Aorta (tissue), 5 donors: ENCODE measurements around the gene SCAF1. TPM values are rescaled to one million over a fixed set of nuclear protein-coding genes. Genes with fewer than 3 reads are reported as not detected.
A peak's percentile ranks its signal among the peaks of the same experiment; 100 is the strongest.

Source experiments
- ATAC-seq: fragments of 200-7000 bp; cut with Tn5 transposase; one replicate; pipeline ENCODE4 v1.9.1; 2022; ENCODE audit warnings: moderate library complexity; ENCODE audit not compliant: low FRiP score
- DNase-seq, 2 donors: peaks; one replicate each; pipeline ENCODE4 v3.0.0-alpha.2; 2020
- H3K27ac ChIP-seq, 2 donors: one replicate each; pipeline ENCODE4 v1.5.1; 2013; ENCODE audit warnings: low read length in 2 of 2, mild to moderate bottlenecking in 2 of 2, moderate library complexity in 2 of 2, control low read depth in 1 of 2, inconsistent platforms in 1 of 2, low read depth in 1 of 2
- H3K27me3 ChIP-seq, 2 donors: one replicate each; pipeline ENCODE4 v1.6.1; 2013; ENCODE audit warnings: control low read depth in 1 of 2, low read length in 1 of 2, mild to moderate bottlenecking in 1 of 2, moderate library complexity in 1 of 2; ENCODE audit not compliant: insufficient read depth in 2 of 2, control insufficient read depth in 1 of 2
- H3K36me3 ChIP-seq, 2 donors: one replicate each; pipeline ENCODE4 v1.6.1; 2013; ENCODE audit warnings: control low read depth in 1 of 2, low read length in 1 of 2, mild to moderate bottlenecking in 1 of 2; ENCODE audit not compliant: insufficient read depth in 2 of 2, control insufficient read depth in 1 of 2
- H3K4me1 ChIP-seq, 2 donors: one replicate each; pipeline ENCODE4 v1.6.1; 2013; ENCODE audit warnings: low read length in 2 of 2, control low read depth in 1 of 2, mild to moderate bottlenecking in 1 of 2, moderate library complexity in 1 of 2; ENCODE audit not compliant: insufficient read depth in 2 of 2, control insufficient read depth in 1 of 2
- H3K4me3 ChIP-seq, 2 donors: one replicate each; pipeline ENCODE4 v1.5.1; 2013; ENCODE audit warnings: low read length in 2 of 2, control low read depth in 1 of 2, mild to moderate bottlenecking in 1 of 2
- H3K9me3 ChIP-seq: one replicate; pipeline ENCODE4 v1.6.1; 2013; ENCODE audit warnings: mild to moderate bottlenecking, low read length; ENCODE audit not compliant: control insufficient read depth
- whole genome bisulfite sequencing, 2 donors: extraction: QIAGEN DNeasy Blood & Tissue Kit; methylation state at CpG; one replicate each; pipeline ENCODE4 v1.1.7; 2013; 5-methylcytosine and 5-hydroxymethylcytosine counted together
- intact Hi-C, 2 donors: fragments of 100-400 bp; cut with DNase I; formaldehyde crosslinking; loops; one replicate each; pipeline versions ENCODE4 v1.14.2 to v1.15.0; 2022
- microRNA-seq, 2 donors: library from miRNA; unstranded; fragments of <30 nt; microRNA quantifications; one replicate each; pipeline ENCODE4 v1.2.0, GENCODE V29; 2020
- polyA plus RNA-seq, 2 donors: library from polyadenylated mRNA; stranded (reverse); fragments of 200-250 nt; gene quantifications; one replicate each; pipeline ENCODE4 v1.2.3, GENCODE V29; 2013
- total RNA-seq, 2 donors: library from RNA; stranded (reverse); fragmentation: NEBNext Ultra II Directional; extraction: Animal tissue kit (Norgen Biotek cat#: 25700); gene quantifications; one replicate each; pipeline ENCODE4 v1.2.1, GENCODE V29; 2021
- donor health status: healthy with polysubstance abuse.
- donor health status: Bipolar disorder and iron deficiency.
- donor health status: DM: no; HTN: no; CAD: no.
- donor health status: DM: no; HTN: no; CAD: no.
- donor health status: DM: yes; HTN: yes; CAD: no.

Gene SCAF1
- total and polyA plus RNA-seq, 4 donors = 10.1 to 54.5 (median 36.0) TPM

DNA sequence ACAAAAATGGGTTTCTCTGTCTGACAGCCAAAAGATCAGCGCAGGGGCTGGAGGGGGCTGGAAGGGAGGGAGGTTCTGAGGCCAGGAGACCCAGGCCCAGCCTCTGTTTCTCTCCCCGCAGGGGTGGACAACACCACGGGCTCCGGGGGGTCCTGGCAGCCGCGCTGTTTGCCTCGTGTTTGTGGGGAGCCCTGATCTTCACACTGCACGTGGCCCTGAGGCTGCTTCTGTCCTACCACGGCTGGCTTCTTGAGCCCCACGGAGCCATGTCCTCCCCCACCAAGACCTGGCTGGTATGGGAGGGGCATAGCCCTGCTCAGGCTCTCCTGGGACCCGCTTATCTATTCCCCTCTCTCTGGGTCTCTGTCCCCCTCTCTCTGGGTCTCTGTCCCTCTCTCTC, 58.6 kb downstream of the SCAF1 start:
- 64 to 66% methylated on average over 11 of the region's 11 CpGs for WGBS, 2 donors
- Histone ChIP-seq H3K4me1 (no peaks in the 10 kb centered on the region), H3K36me3 (no peaks in the 10 kb centered on the region), H3K9me3 (no peaks in the 10 kb centered on the region), H3K27ac (no peak overlapping the region), H3K4me3 (no peak overlapping the region), H3K27me3 (no peaks in the 10 kb centered on the region)
- ATAC-seq (peak; percentile 33), DNase-seq (no peak)
- intact Hi-C loops = no loop called here

DNA sequence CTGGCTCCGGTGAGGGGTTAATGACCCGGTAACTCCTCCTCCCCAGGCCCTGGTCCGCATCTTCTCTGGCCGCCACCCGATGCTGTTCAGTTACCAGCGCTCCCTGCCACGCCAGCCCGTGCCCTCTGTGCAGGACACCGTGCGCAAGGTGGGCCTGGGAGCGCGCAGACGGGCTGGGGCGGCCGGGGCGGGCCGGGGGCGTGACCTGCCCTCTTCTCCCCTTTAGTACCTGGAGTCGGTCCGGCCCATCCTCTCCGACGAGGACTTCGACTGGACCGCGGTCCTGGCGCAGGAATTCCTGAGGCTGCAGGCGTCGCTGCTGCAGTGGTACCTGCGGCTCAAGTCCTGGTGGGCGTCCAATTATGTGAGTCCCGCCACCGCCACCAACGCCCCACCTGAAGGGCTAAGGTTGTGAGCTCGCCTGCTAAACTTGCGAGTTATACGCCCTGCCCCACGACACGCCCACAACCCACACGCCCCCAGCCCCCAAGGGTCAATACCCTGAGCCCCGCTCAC, 59.3 kb downstream of the SCAF1 start:
- no peak overlapping the region for H3K4me3 ChIP-seq
- H3K36me3 ChIP-seq = no peaks in the 10 kb centered on the region
- ATAC-seq (no peak), DNase-seq (no peak)
- H3K27me3 ChIP-seq = no peaks in the 10 kb centered on the region
- H3K4me1 ChIP-seq = no peaks in the 10 kb centered on the region
- no peak overlapping the region for H3K27ac ChIP-seq
- H3K9me3 ChIP-seq = no peaks in the 10 kb centered on the region
- intact Hi-C loops = no loop called here
- WGBS, 2 donors = 49 to 58% methylated on average over 38 to 40 of the region's 40 CpGs

DNA sequence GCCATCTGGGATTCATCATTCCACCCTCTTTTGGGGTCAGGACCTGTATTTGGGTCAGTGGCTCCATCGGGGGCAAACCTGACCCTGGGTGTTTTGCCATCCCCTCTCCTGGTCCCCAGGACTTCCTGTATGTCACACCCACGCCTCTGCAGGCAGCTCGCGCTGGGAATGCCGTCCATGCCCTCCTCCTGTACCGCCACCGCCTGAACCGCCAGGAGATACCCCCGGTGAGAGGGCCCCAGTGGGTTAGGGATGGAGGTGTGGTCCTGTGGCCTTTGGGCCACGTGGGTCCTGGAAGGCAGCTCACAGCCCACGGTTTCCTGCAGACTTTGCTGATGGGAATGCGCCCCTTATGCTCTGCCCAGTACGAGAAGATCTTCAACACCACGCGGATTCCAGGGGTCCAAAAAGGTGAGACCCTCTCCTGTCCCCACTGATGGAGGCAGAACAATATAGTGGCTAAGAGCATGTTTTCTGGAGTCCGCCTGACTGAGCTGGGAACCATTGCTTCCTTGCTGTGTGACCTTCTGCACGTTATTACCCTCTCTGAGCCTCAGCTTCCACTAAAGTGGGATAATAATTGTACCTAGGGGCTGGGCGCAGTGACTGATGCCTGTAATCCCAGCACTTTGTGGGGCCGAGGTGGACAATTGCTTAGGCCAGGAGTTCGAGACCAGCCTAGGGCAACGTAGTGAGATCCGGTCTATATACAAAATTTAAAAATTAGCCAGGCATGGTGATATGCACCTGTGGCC, 63.1 kb downstream of the SCAF1 start:
- Histone ChIP-seq H3K4me3 (no peak overlapping the region), H3K27ac (no peak overlapping the region), H3K36me3 (no peaks in the 10 kb centered on the region), H3K27me3 (no peaks in the 10 kb centered on the region), H3K4me1 (no peaks in the 10 kb centered on the region), H3K9me3 (no peaks in the 10 kb centered on the region)
- ATAC-seq (no peak), DNase-seq (no peak)
- intact Hi-C loops = no loop called here
- WGBS, 2 donors = 80 to 83% methylated on average over 22 of the region's 22 CpGs

DNA sequence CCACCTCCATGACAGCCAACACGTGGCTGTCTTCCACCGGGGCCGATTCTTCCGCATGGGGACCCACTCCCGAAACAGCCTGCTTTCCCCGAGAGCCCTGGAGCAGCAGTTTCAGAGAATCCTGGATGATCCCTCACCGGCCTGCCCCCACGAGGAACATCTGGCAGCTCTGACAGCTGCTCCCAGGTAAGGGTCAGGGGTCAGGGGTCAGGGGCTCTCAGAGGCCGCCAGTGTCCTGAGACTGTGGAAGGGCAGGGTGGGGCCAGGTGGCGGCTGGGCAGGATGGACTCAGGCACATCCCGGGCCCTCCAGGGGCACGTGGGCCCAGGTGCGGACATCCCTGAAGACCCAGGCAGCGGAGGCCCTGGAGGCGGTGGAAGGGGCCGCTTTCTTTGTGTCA, 63.9 kb downstream of the SCAF1 start:
- Histone ChIP-seq H3K9me3 (no peaks in the 10 kb centered on the region), H3K27me3 (no peaks in the 10 kb centered on the region), H3K36me3 (no peaks in the 10 kb centered on the region), H3K4me3 (no peak overlapping the region), H3K4me1 (no peaks in the 10 kb centered on the region), H3K27ac (no peak overlapping the region)
- intact Hi-C loops = no loop called here
- 91 to 93% methylated on average over 16 of the region's 16 CpGs for WGBS, 2 donors
- DNase-seq = no peak
- ATAC-seq = peak; percentile 40

Small RNA genes within 50 kb of the gene (microRNA-seq; reads per million reads assigned to microRNA genes)
- gene MIR5088 = 0 reads per million in 2 donors

Other genes starting within 250 kb of the SCAF1 start
- gene PTH2, start 218.8 kb upstream of the SCAF1 start, total RNA-seq = not detected
- gene PTH2, start 218.8 kb upstream of the SCAF1 start, polyA plus RNA-seq = not detected
- gene GFY, start 216.8 kb upstream of the SCAF1 start, total RNA-seq = not detected
- gene GFY, start 216.8 kb upstream of the SCAF1 start, polyA plus RNA-seq = not detected
- 1 to 10 TPM; 1.0 to 4.7 TPM for gene SLC17A7, start 200.7 kb upstream of the SCAF1 start, total RNA-seq
- under 1 TPM; 0.15 to 0.50 TPM for gene SLC17A7, start 200.7 kb upstream of the SCAF1 start, polyA plus RNA-seq
- gene PIH1D1, start 190.4 kb upstream of the SCAF1 start, total RNA-seq = 10 to 100 TPM; 45.0 to 74.7 TPM
- gene PIH1D1, start 190.4 kb upstream of the SCAF1 start, polyA plus RNA-seq = 100 to 1,000 TPM in 1 of 2 donors, 10 to 100 TPM in 1; 53.7 to 124 TPM
- gene ALDH16A1, start 189.0 kb upstream of the SCAF1 start, total RNA-seq = 10 to 100 TPM; 17.1 to 23.7 TPM
- 10 to 100 TPM in 1 of 2 donors, 1 to 10 TPM in 1; 4.8 to 62.4 TPM for gene ALDH16A1, start 189.0 kb upstream of the SCAF1 start, polyA plus RNA-seq
- 10 to 100 TPM in 1 of 2 donors, 1 to 10 TPM in 1; 6.3 to 17.6 TPM for gene FLT3LG, start 168.0 kb upstream of the SCAF1 start, total RNA-seq
- 10 to 100 TPM; 15.9 to 36.0 TPM for gene FLT3LG, start 168.0 kb upstream of the SCAF1 start, polyA plus RNA-seq
- gene RPL13A, start 154.6 kb upstream of the SCAF1 start, total RNA-seq = 1,000 to 10,000 TPM; 1,716 to 1,917 TPM
- gene RPL13A, start 154.6 kb upstream of the SCAF1 start, polyA plus RNA-seq = 1,000 to 10,000 TPM; 3,431 to 4,797 TPM
- 1,000 to 10,000 TPM; 1,366 to 1,509 TPM for gene RPS11, start 145.8 kb upstream of the SCAF1 start, total RNA-seq
- 1,000 to 10,000 TPM; 4,943 to 7,722 TPM for gene RPS11, start 145.8 kb upstream of the SCAF1 start, polyA plus RNA-seq
- gene FCGRT, start 129.5 kb upstream of the SCAF1 start, total RNA-seq = 100 to 1,000 TPM; 204 to 287 TPM
- gene FCGRT, start 129.5 kb upstream of the SCAF1 start, polyA plus RNA-seq = 100 to 1,000 TPM; 146 to 162 TPM
- 10 to 100 TPM; 82.6 to 90.2 TPM for gene RCN3, start 114.2 kb upstream of the SCAF1 start, total RNA-seq
- gene RCN3, start 114.2 kb upstream of the SCAF1 start, polyA plus RNA-seq = 100 to 1,000 TPM in 1 of 2 donors, 10 to 100 TPM in 1; 50.5 to 165 TPM
- 10 to 100 TPM; 38.8 to 40.5 TPM for gene NOSIP, start 61.7 kb upstream of the SCAF1 start, total RNA-seq
- gene NOSIP, start 61.7 kb upstream of the SCAF1 start, polyA plus RNA-seq = 100 to 1,000 TPM in 1 of 2 donors, 10 to 100 TPM in 1; 52.5 to 135 TPM
- gene PRRG2, start 60.9 kb upstream of the SCAF1 start, total RNA-seq = 1 to 10 TPM in 1 of 2 donors, under 1 TPM in 1; 0.49 to 1.2 TPM
- gene PRRG2, start 60.9 kb upstream of the SCAF1 start, polyA plus RNA-seq = 1 to 10 TPM in 1 of 2 donors, not detected in 1; 4.1 TPM
- 10 to 100 TPM; 20.2 to 31.3 TPM for gene PRR12, start 51.0 kb upstream of the SCAF1 start, total RNA-seq
- gene PRR12, start 51.0 kb upstream of the SCAF1 start, polyA plus RNA-seq = 10 to 100 TPM in 1 of 2 donors, 1 to 10 TPM in 1; 2.6 to 10.1 TPM
- 100 to 1,000 TPM; 139 to 167 TPM for gene RRAS, start 2.1 kb upstream of the SCAF1 start, total RNA-seq
- gene RRAS, start 2.1 kb upstream of the SCAF1 start, polyA plus RNA-seq = 100 to 1,000 TPM; 320 to 407 TPM
- 10 to 100 TPM; 53.7 to 82.7 TPM for gene IRF3, start 23.6 kb downstream of the SCAF1 start, total RNA-seq
- 100 to 1,000 TPM in 1 of 2 donors, 10 to 100 TPM in 1; 37.8 to 278 TPM for gene IRF3, start 23.6 kb downstream of the SCAF1 start, polyA plus RNA-seq
- 10 to 100 TPM in 1 of 2 donors, 1 to 10 TPM in 1; 9.9 to 14.0 TPM for gene BCL2L12, start 23.7 kb downstream of the SCAF1 start, total RNA-seq
- gene BCL2L12, start 23.7 kb downstream of the SCAF1 start, polyA plus RNA-seq = 10 to 100 TPM in 1 of 2 donors, 1 to 10 TPM in 1; 5.8 to 16.4 TPM
- 10 to 100 TPM; 76.5 to 88.3 TPM for gene PRMT1, start 35.1 kb downstream of the SCAF1 start, total RNA-seq
- gene PRMT1, start 35.1 kb downstream of the SCAF1 start, polyA plus RNA-seq = 100 to 1,000 TPM in 1 of 2 donors, 10 to 100 TPM in 1; 68.5 to 110 TPM
- gene ADM5, start 47.4 kb downstream of the SCAF1 start, total RNA-seq = 1 to 10 TPM in 1 of 2 donors, under 1 TPM in 1; 0.94 to 4.8 TPM
- under 1 TPM; 0.13 to 0.63 TPM for gene ADM5, start 47.4 kb downstream of the SCAF1 start, polyA plus RNA-seq
- gene CPT1C, start 48.9 kb downstream of the SCAF1 start, total RNA-seq = 10 to 100 TPM in 1 of 2 donors, 1 to 10 TPM in 1; 6.5 to 24.4 TPM
- gene CPT1C, start 48.9 kb downstream of the SCAF1 start, polyA plus RNA-seq = 1 to 10 TPM; 1.9 to 5.7 TPM
- 1 to 10 TPM in 1 of 2 donors, under 1 TPM in 1; 0.42 to 2.6 TPM for gene TSKS, start 121.1 kb downstream of the SCAF1 start, total RNA-seq
- under 1 TPM in 1 of 2 donors, not detected in 1; 0.38 TPM for gene TSKS, start 121.1 kb downstream of the SCAF1 start, polyA plus RNA-seq
- 10 to 100 TPM; 71.3 to 77.5 TPM for gene AP2A1, start 124.8 kb downstream of the SCAF1 start, total RNA-seq
- 10 to 100 TPM; 19.9 to 63.1 TPM for gene AP2A1, start 124.8 kb downstream of the SCAF1 start, polyA plus RNA-seq
- 10 to 100 TPM in 1 of 2 donors, 1 to 10 TPM in 1; 9.3 to 18.1 TPM for gene FUZ, start 171.1 kb downstream of the SCAF1 start, total RNA-seq
- gene FUZ, start 171.1 kb downstream of the SCAF1 start, polyA plus RNA-seq = 10 to 100 TPM; 11.5 to 27.8 TPM
- 10 to 100 TPM; 27.2 to 40.3 TPM for gene MED25, start 176.1 kb downstream of the SCAF1 start, total RNA-seq
- 10 to 100 TPM; 18.3 to 52.8 TPM for gene MED25, start 176.1 kb downstream of the SCAF1 start, polyA plus RNA-seq
- 100 to 1,000 TPM; 103 to 133 TPM for gene PTOV1, start 208.9 kb downstream of the SCAF1 start, total RNA-seq
- gene PTOV1, start 208.9 kb downstream of the SCAF1 start, polyA plus RNA-seq = 100 to 1,000 TPM in 1 of 2 donors, 10 to 100 TPM in 1; 50.0 to 142 TPM
- 10 to 100 TPM; 65.2 to 76.5 TPM for gene PNKP, start 225.4 kb downstream of the SCAF1 start, total RNA-seq
- 10 to 100 TPM; 23.7 to 93.0 TPM for gene PNKP, start 225.4 kb downstream of the SCAF1 start, polyA plus RNA-seq
- gene AKT1S1, start 235.1 kb downstream of the SCAF1 start, total RNA-seq = 10 to 100 TPM; 27.5 to 27.8 TPM
- gene AKT1S1, start 235.1 kb downstream of the SCAF1 start, polyA plus RNA-seq = 10 to 100 TPM; 24.4 to 44.6 TPM
- 10 to 100 TPM; 41.1 to 52.4 TPM for gene TBC1D17, start 235.5 kb downstream of the SCAF1 start, total RNA-seq
- gene TBC1D17, start 235.5 kb downstream of the SCAF1 start, polyA plus RNA-seq = 100 to 1,000 TPM in 1 of 2 donors, 10 to 100 TPM in 1; 22.7 to 102 TPM